Ishikawa (cell line): ENCODE data around the gene HNRNPA1.

ENCODE experiments used
- CEBPB ChIP-seq: IDR thresholded peaks from 2 replicates; pipeline ENCODE4 v1.6.1; 2012
- CREB1 ChIP-seq: IDR thresholded peaks from 2 replicates; pipeline ENCODE4 v1.6.1; 2012; ENCODE audit warnings: low read depth
- EGR1 ChIP-seq: IDR thresholded peaks from 2 replicates; pipeline ENCODE4 v1.6.1; 2012
- EP300 ChIP-seq: IDR thresholded peaks from 2 replicates; pipeline ENCODE4 v1.6.1; 2012; ENCODE audit warnings: borderline replicate concordance
- FOXM1 ChIP-seq: IDR thresholded peaks from 2 replicates; pipeline ENCODE4 v1.6.1; 2012; ENCODE audit warnings: low read depth, borderline replicate concordance
- MAX ChIP-seq: IDR thresholded peaks from 2 replicates; pipeline ENCODE4 v1.6.1; 2012
- NFIC ChIP-seq: IDR thresholded peaks from 2 replicates; pipeline ENCODE4 v1.6.1; 2012
- RAD21 ChIP-seq: IDR thresholded peaks from 2 replicates; pipeline ENCODE4 v1.6.1; 2012; ENCODE audit warnings: low read depth
- REST ChIP-seq: IDR thresholded peaks from 2 replicates; pipeline ENCODE4 v1.6.1; 2012; ENCODE audit warnings: low read depth, mild to moderate bottlenecking
- TAF1 ChIP-seq: IDR thresholded peaks from 2 replicates; pipeline ENCODE4 v1.6.1; 2012; ENCODE audit warnings: low read depth, mild to moderate bottlenecking
- TCF12 ChIP-seq: IDR thresholded peaks from 2 replicates; pipeline ENCODE4 v1.6.1; 2012; ENCODE audit warnings: low read depth
- TEAD4 ChIP-seq: IDR thresholded peaks from 2 replicates; pipeline ENCODE4 v1.6.1; 2012
- USF1 ChIP-seq: IDR thresholded peaks from 2 replicates; pipeline ENCODE4 v1.6.1; 2012
- YY1 ChIP-seq: IDR thresholded peaks from 2 replicates; pipeline ENCODE4 v1.6.1; 2012; ENCODE audit warnings: low read depth
- ZBTB7A ChIP-seq: IDR thresholded peaks from 2 replicates; pipeline ENCODE4 v1.6.1; 2012; ENCODE audit warnings: low read depth

The HNRNPA1 gene

GRCh38 chr12:54240129-54240528 lies 40.4 kb upstream of the HNRNPA1 start:
- TF ChIP-seq TEAD4 (no peak), RAD21 (no peak), MAX (no peak), ZBTB7A (no peak), NFIC (no peak), EGR1 (no peak), REST (no peak), TCF12 (no peak), YY1 (no peak), TAF1 (no peak), CEBPB (no peak), FOXM1 (no peak), USF1 (no peak), EP300 (no peak), CREB1 (no peak)

GRCh38 chr12:54240971-54241588 lies 39.4 kb upstream of the HNRNPA1 start:
- TF ChIP-seq EP300: no peak
- TF ChIP-seq REST: no peak
- no peak for TF ChIP-seq TCF12
- no peak for TF ChIP-seq FOXM1
- no peak for TF ChIP-seq CREB1
- TF ChIP-seq ZBTB7A: no peak
- TF ChIP-seq TAF1: no peak
- TF ChIP-seq CEBPB: no peak

- TF ChIP-seq EGR1 (no peak), ZBTB7A (no peak), REST (no peak), NFIC (no peak), USF1 (no peak), YY1 (no peak), TEAD4 (no peak), TAF1 (no peak), RAD21 (no peak), TCF12 (no peak), CEBPB (no peak), MAX (no peak), FOXM1 (no peak), CREB1 (no peak)
These were observed 34.4 kb upstream of the HNRNPA1 start for GRCh38 chr12:54246011-54246641.

- no peak for TF ChIP-seq TCF12
- no peak for TF ChIP-seq EP300
- TF ChIP-seq EGR1: no peak
- no peak for TF ChIP-seq USF1
- TF ChIP-seq NFIC: no peak
- TF ChIP-seq FOXM1: no peak
- no peak for TF ChIP-seq TEAD4
- TF ChIP-seq CEBPB: no peak
- TF ChIP-seq REST: no peak
- TF ChIP-seq YY1: no peak
- no peak for TF ChIP-seq ZBTB7A
- no peak for TF ChIP-seq TAF1
- TF ChIP-seq CREB1: no peak
- TF ChIP-seq RAD21: no peak
- TF ChIP-seq MAX: no peak
These were observed 31.0 kb upstream of the HNRNPA1 start for GRCh38 chr12:54249489-54249888.
